ENCODE data around the gene ZSCAN21.

ZSCAN21 gene

GRCh38 chr7:100033526-100033925, 16.0 kb upstream of the ZSCAN21 start:
- Histone ChIP-seq H3K9me3 (ENCODE audit: control insufficient read depth, low read depth, low read length) (no peaks in the 10 kb centered on the region), H3K4me1 (ENCODE audit: control insufficient read depth, low read depth, low read length) (no peaks in the 10 kb centered on the region), H3K27ac (ENCODE audit: low read length) (no peak overlapping the region), H3K27me3 (ENCODE audit: control insufficient read depth, insufficient read depth, low read length) (no peaks in the 10 kb centered on the region), H3K36me3 (ENCODE audit: control insufficient read depth, low read depth, low read length) (peaks cover 59% of the 10 kb centered on the region), H3K4me3 (ENCODE audit: low read length) (no peak overlapping the region), H3K9ac (ENCODE audit: low read length) (no peak overlapping the region)

DNA sequence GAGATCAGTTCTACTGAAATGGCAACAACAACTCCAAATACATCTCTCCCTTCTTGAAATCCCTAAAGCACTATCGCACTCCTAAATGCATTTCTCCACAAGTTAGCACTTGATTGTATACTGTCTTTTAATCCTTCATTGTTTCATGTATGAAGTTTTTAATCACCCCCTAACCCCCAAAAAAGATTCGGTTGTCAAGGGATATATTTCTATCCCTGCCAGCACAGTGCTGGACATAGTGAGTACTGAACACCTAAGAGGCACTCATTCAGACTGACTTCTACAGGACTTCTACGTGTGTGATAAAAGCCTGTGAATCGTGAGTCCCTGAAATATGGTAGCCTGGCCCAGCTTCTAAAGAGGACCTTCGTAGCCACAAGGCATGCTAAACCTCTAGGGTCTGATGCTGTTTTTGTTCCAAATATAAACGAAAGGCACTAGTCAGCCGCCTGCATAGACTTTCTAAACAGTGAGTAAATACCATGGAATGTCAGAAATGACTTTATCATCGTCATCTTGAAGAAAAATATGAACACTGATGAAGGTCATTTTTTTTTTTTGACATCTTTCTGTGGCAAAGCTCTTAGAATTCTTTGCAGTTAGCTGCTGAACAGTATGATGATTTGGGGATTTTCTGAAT, 14.6 kb upstream of the ZSCAN21 start:
- H3K9ac ChIP-seq (ENCODE audit: low read length) = no peak overlapping the region
- H3K4me1 ChIP-seq (ENCODE audit: control insufficient read depth, low read depth, low read length) = no peaks in the 10 kb centered on the region
- H3K36me3 ChIP-seq (ENCODE audit: control insufficient read depth, low read depth, low read length) = peaks cover 53% of the 10 kb centered on the region
- H3K9me3 ChIP-seq (ENCODE audit: control insufficient read depth, low read depth, low read length) = no peaks in the 10 kb centered on the region
- no peak overlapping the region for H3K4me3 ChIP-seq (ENCODE audit: low read length)
- no peaks in the 10 kb centered on the region for H3K27me3 ChIP-seq (ENCODE audit: control insufficient read depth, insufficient read depth, low read length)
- no peak overlapping the region for H3K27ac ChIP-seq (ENCODE audit: low read length)

- H3K4me3 ChIP-seq (ENCODE audit: low read length) = no peak overlapping the region
- H3K9me3 ChIP-seq (ENCODE audit: control insufficient read depth, low read depth, low read length) = no peaks in the 10 kb centered on the region
- H3K9ac ChIP-seq (ENCODE audit: low read length) = no peak overlapping the region
- no peaks in the 10 kb centered on the region for H3K27me3 ChIP-seq (ENCODE audit: control insufficient read depth, insufficient read depth, low read length)
- no peak overlapping the region for H3K27ac ChIP-seq (ENCODE audit: low read length)
- H3K36me3 ChIP-seq (ENCODE audit: control insufficient read depth, low read depth, low read length) = peaks cover 49% of the 10 kb centered on the region
- no peaks in the 10 kb centered on the region for H3K4me1 ChIP-seq (ENCODE audit: control insufficient read depth, low read depth, low read length)
Measured at GRCh38 chr7:100035876-100036275, 13.7 kb upstream of the ZSCAN21 start.

- Histone ChIP-seq H3K27me3 (ENCODE audit: control insufficient read depth, insufficient read depth, low read length) (no peaks in the 10 kb centered on the region), H3K27ac (ENCODE audit: low read length) (no peak overlapping the region), H3K36me3 (ENCODE audit: control insufficient read depth, low read depth, low read length) (peaks cover 36% of the 10 kb centered on the region), H3K9ac (ENCODE audit: low read length) (no peak overlapping the region), H3K9me3 (ENCODE audit: control insufficient read depth, low read depth, low read length) (peaks cover 3% of the 10 kb centered on the region), H3K4me3 (ENCODE audit: low read length) (no peak overlapping the region), H3K4me1 (ENCODE audit: control insufficient read depth, low read depth, low read length) (no peaks in the 10 kb centered on the region)
Measured at GRCh38 chr7:100038326-100038725, 11.2 kb upstream of the ZSCAN21 start.

- Histone ChIP-seq H3K4me3 (ENCODE audit: low read length) (no peak overlapping the region), H3K9ac (ENCODE audit: low read length) (no peak overlapping the region), H3K36me3 (ENCODE audit: control insufficient read depth, low read depth, low read length) (peaks cover 13% of the 10 kb centered on the region), H3K4me1 (ENCODE audit: control insufficient read depth, low read depth, low read length) (no peaks in the 10 kb centered on the region), H3K27me3 (ENCODE audit: control insufficient read depth, insufficient read depth, low read length) (no peaks in the 10 kb centered on the region), H3K9me3 (ENCODE audit: control insufficient read depth, low read depth, low read length) (peaks cover 3% of the 10 kb centered on the region), H3K27ac (ENCODE audit: low read length) (no peak overlapping the region)
Measured at GRCh38 chr7:100040575-100040974, 9.0 kb upstream of the ZSCAN21 start.

GRCh38 chr7:100044718-100045117, 4.9 kb upstream of the ZSCAN21 start:
- Histone ChIP-seq H3K27me3 (ENCODE audit: control insufficient read depth, insufficient read depth, low read length) (no peaks in the 10 kb centered on the region), H3K4me3 (ENCODE audit: low read length) (no peak overlapping the region), H3K9me3 (ENCODE audit: control insufficient read depth, low read depth, low read length) (peaks cover 3% of the 10 kb centered on the region), H3K9ac (ENCODE audit: low read length) (no peak overlapping the region), H3K4me1 (ENCODE audit: control insufficient read depth, low read depth, low read length) (peaks cover 5% of the 10 kb centered on the region), H3K36me3 (ENCODE audit: control insufficient read depth, low read depth, low read length) (no peaks in the 10 kb centered on the region), H3K27ac (ENCODE audit: low read length) (no peak overlapping the region)

- peaks cover 5% of the 10 kb centered on the region for H3K4me1 ChIP-seq (ENCODE audit: control insufficient read depth, low read depth, low read length)
- H3K36me3 ChIP-seq (ENCODE audit: control insufficient read depth, low read depth, low read length) = no peaks in the 10 kb centered on the region
- no peaks in the 10 kb centered on the region for H3K9me3 ChIP-seq (ENCODE audit: control insufficient read depth, low read depth, low read length)
- H3K27ac ChIP-seq (ENCODE audit: low read length) = no peak overlapping the region
- no peak overlapping the region for H3K4me3 ChIP-seq (ENCODE audit: low read length)
- no peaks in the 10 kb centered on the region for H3K27me3 ChIP-seq (ENCODE audit: control insufficient read depth, insufficient read depth, low read length)
- no peak overlapping the region for H3K9ac ChIP-seq (ENCODE audit: low read length)
Measured at GRCh38 chr7:100048680-100049079, 894 bp upstream of the ZSCAN21 start.

DNA sequence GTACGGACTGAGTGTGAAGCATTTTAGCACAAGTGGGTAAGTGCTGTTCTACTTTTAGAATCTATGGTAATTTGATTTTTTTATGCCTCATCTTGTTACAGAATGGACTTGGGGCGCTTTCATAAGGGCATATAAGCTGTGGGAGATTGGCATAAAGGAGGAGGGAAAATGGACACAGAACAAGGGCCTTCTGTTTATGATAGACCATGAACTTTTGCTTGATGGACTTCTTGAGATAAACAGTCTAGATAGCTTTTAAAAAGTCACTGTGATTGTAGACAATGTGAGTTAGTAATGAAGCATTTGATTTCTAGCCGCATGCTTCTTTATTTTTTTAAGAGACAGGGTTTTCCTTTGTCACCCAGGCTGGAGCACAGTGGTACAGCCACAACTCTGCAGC, 2.0 kb downstream of the ZSCAN21 start:
- Histone ChIP-seq H3K9ac (ENCODE audit: low read length) (no peak overlapping the region), H3K4me3 (ENCODE audit: low read length) (no peak overlapping the region), H3K4me1 (ENCODE audit: control insufficient read depth, low read depth, low read length) (peaks cover 5% of the 10 kb centered on the region), H3K9me3 (ENCODE audit: control insufficient read depth, low read depth, low read length) (no peaks in the 10 kb centered on the region), H3K27me3 (ENCODE audit: control insufficient read depth, insufficient read depth, low read length) (no peaks in the 10 kb centered on the region), H3K27ac (ENCODE audit: low read length) (no peak overlapping the region), H3K36me3 (ENCODE audit: control insufficient read depth, low read depth, low read length) (peaks cover under 1% of the 10 kb centered on the region)

DNA sequence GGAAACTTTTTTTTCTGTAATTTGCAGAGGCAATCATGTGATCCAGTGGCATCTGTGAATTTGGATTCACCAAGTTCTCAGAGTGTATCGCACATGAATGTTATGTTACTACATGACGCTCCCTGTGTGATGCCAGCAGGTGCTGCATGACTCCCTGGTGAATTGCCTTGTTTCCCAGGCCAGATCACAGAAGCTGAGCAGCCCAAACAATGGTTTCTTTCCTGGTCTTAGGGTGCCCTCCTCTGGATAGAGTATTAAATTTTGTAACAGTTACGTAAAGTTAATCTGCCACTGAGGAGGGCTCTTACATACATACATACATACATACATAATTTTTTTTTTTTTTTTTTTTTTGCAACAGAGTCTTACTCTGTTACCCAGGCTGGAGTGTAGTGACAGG, 3.6 kb downstream of the ZSCAN21 start:
- Histone ChIP-seq H3K27me3 (ENCODE audit: control insufficient read depth, insufficient read depth, low read length) (no peaks in the 10 kb centered on the region), H3K9ac (ENCODE audit: low read length) (no peak overlapping the region), H3K4me1 (ENCODE audit: control insufficient read depth, low read depth, low read length) (peaks cover 5% of the 10 kb centered on the region)

GRCh38 chr7:100057006-100057405, 7.4 kb downstream of the ZSCAN21 start:
- Histone ChIP-seq H3K27ac (ENCODE audit: low read length) (no peak overlapping the region), H3K27me3 (ENCODE audit: control insufficient read depth, insufficient read depth, low read length) (no peaks in the 10 kb centered on the region), H3K9ac (ENCODE audit: low read length) (no peak overlapping the region), H3K4me1 (ENCODE audit: control insufficient read depth, low read depth, low read length) (no peaks in the 10 kb centered on the region), H3K9me3 (ENCODE audit: control insufficient read depth, low read depth, low read length) (no peaks in the 10 kb centered on the region), H3K36me3 (ENCODE audit: control insufficient read depth, low read depth, low read length) (peaks cover 28% of the 10 kb centered on the region), H3K4me3 (ENCODE audit: low read length) (no peak overlapping the region)

More for the DNA sequence above, 3.6 kb downstream of the ZSCAN21 start:
- H3K27ac ChIP-seq (ENCODE audit: low read length) = no peak overlapping the region
- H3K4me3 ChIP-seq (ENCODE audit: low read length) = no peak overlapping the region
- H3K36me3 ChIP-seq (ENCODE audit: control insufficient read depth, low read depth, low read length) = peaks cover 16% of the 10 kb centered on the region
- H3K9me3 ChIP-seq (ENCODE audit: control insufficient read depth, low read depth, low read length) = no peaks in the 10 kb centered on the region

DNA sequence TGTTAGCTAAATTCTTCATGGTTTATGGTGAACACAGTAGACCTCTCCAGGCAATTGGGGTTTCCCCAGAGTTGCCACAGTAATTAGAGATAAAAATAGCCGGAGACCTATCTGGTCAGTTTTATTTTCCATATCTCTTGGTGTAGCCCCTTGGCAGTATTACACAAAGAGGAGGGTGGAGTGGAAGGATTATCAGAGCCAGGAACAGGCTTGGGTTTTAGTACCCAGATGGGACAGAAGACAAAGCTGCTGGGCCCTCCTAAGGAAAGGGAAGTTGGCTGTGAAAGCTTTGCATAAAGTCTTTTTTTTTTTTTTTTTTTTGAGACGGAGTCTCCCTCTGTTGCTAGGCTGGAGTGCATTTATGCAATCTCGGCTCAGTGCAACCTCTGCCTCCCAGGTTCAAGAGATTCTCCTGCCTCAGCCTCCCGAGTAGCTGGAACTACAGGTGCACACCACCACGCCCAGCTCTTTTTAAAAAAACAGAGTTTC, 9.7 kb downstream of the ZSCAN21 start:
- H3K4me3 ChIP-seq (ENCODE audit: low read length) = no peak overlapping the region
- H3K27me3 ChIP-seq (ENCODE audit: control insufficient read depth, insufficient read depth, low read length) = no peaks in the 10 kb centered on the region
- H3K36me3 ChIP-seq (ENCODE audit: control insufficient read depth, low read depth, low read length) = peaks cover 39% of the 10 kb centered on the region
- no peak overlapping the region for H3K9ac ChIP-seq (ENCODE audit: low read length)
- H3K9me3 ChIP-seq (ENCODE audit: control insufficient read depth, low read depth, low read length) = no peaks in the 10 kb centered on the region
- H3K27ac ChIP-seq (ENCODE audit: low read length) = no peak overlapping the region
- H3K4me1 ChIP-seq (ENCODE audit: control insufficient read depth, low read depth, low read length) = no peaks in the 10 kb centered on the region

DNA sequence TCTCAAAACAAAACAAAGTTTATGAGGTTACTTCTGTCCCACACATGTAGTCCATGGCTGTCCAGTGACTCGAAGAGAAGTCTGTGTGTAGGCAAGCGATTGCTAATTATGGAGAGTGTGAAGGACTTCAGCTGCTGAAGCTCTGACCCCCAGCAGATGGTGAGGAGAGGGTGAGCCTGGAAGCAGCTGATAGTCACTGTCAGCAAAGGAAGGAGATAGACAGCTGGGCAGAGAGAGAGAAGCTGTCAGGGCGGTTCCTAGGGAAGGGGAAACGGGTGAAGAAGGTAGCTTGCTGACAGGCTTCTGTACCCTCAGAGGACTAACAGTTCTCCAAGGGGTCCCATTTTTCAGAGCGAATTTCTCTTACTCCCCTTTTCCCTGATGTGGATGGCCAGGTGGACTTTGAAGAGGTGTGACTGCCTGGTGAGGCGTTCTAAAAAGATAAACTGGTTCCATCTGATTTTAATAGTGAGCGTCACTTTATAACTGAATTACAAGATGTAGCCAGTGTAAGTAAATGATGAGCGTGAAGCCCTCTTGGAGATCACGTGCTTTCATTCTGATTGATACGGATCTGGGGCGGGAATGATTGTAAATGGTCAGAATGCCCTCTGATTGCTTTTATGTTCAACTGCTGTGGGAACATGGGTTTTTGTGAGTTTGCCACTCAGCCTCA, 12.1 kb downstream of the ZSCAN21 start:
- H3K4me3 ChIP-seq (ENCODE audit: low read length) = no peak overlapping the region
- H3K9me3 ChIP-seq (ENCODE audit: control insufficient read depth, low read depth, low read length) = no peaks in the 10 kb centered on the region
- H3K27me3 ChIP-seq (ENCODE audit: control insufficient read depth, insufficient read depth, low read length) = no peaks in the 10 kb centered on the region
- peaks cover 49% of the 10 kb centered on the region for H3K36me3 ChIP-seq (ENCODE audit: control insufficient read depth, low read depth, low read length)
- no peaks in the 10 kb centered on the region for H3K4me1 ChIP-seq (ENCODE audit: control insufficient read depth, low read depth, low read length)
- no peak overlapping the region for H3K27ac ChIP-seq (ENCODE audit: low read length)
- no peak overlapping the region for H3K9ac ChIP-seq (ENCODE audit: low read length)

All from iPS-18a (cell line).